ENCODE results near the gene PDE8A. TPM values are rescaled to one million over a fixed set of nuclear protein-coding genes. Genes with fewer than 3 reads are reported as not detected.

The PDE8A gene
- total and polyA plus RNA-seq, 2 experiments from 2014 or later = 5.6 to 7.5 TPM

- no peak for TF ChIP-seq ZNF462 (CRISPR knock-in tag; IDR thresholded peaks at IDR 0.05)
- TF ChIP-seq ZNF114 (CRISPR knock-in tag; IDR thresholded peaks at IDR 0.05) = no peak
- no peak for TF ChIP-seq JUNB (IDR thresholded peaks at IDR 0.05; ENCODE audit: unreplicated experiment)
- TF ChIP-seq POLR2AphosphoS5 (IDR thresholded peaks at IDR 0.05; ENCODE audit: low read depth) = no peak
- TF ChIP-seq CREB1 (CRISPR knock-in tag; IDR thresholded peaks at IDR 0.05; ENCODE audit: low read depth) = no peak
- no peak for TF ChIP-seq NANOG (IDR thresholded peaks at IDR 0.05; ENCODE audit: borderline replicate concordance)
These were observed 148.2 kb downstream of the PDE8A start (continued) for GRCh38 chr15:85129881-85130280.

- Histone ChIP-seq H3F3A (replicated peaks; ENCODE audit: low read depth) (no peaks in the 10 kb centered on the region), H3K4me2 (no peak overlapping the region), H3K4me3 (no peak overlapping the region), H3K79me2 (replicated peaks; ENCODE audit: insufficient read depth) (no peaks in the 10 kb centered on the region), H3K9me2 (ENCODE audit: insufficient read depth) (no peaks in the 10 kb centered on the region), H3K36me3 (ENCODE audit: insufficient read depth) (no peaks in the 10 kb centered on the region), H3K27me3 (ENCODE audit: insufficient read depth) (no peaks in the 10 kb centered on the region), H3K4me1 (ENCODE audit: insufficient read depth) (no peaks in the 10 kb centered on the region), H4K20me1 (replicated peaks; ENCODE audit: insufficient read depth) (no peaks in the 10 kb centered on the region), H2AFZ (no peak overlapping the region), H3K27ac (ENCODE audit: low read depth) (no peak overlapping the region)
- ATAC-seq = no peak
- H3K9me3 Mint-ChIP-seq = no peaks in the 10 kb centered on the region
- DNase-seq (ENCODE audit: low spot score) = no peak
- H3K36me3 Mint-ChIP-seq (ENCODE audit: low read depth) = peaks cover 11% of the 10 kb centered on the region; the same call in 2 of the 3 replicates
- H3K4me1 Mint-ChIP-seq = peaks cover under 1% of the 10 kb centered on the region
- H3K27ac Mint-ChIP-seq = no peak overlapping the region
- no peak overlapping the region for H3K4me3 Mint-ChIP-seq
- TF ChIP-seq ETS1 (IDR thresholded peaks at IDR 0.05) (no peak), STAT1 (IDR thresholded peaks at IDR 0.05; ENCODE audit: unreplicated experiment) (no peak), CTCF (conservative IDR thresholded peaks at IDR 0.05; ENCODE audit: low read depth in 2 of 2) (no peak)
- peaks cover 3% of the 10 kb centered on the region for H3K27me3 Mint-ChIP-seq (ENCODE audit: insufficient read depth, low read depth, poor library complexity)
These were observed 150.3 kb downstream of the PDE8A start for GRCh38 chr15:85131915-85132314.
